Dedifferentiated amniotic fluid mesenchymal stem cell (primary cell): Measurements from ENCODE around the gene SLC25A24.
"Not testable (repeated sequence)": the region's sequence is repeated elsewhere in the genome, so short reads cannot be mapped to it uniquely, and the experiment has no call there.

Experiments used
- DNase-seq: peaks from one replicate; pipeline ENCODE4 v3.0.0-alpha.2; 2016; ENCODE audit errors: extremely low spot score

SLC25A24 gene

DNA sequence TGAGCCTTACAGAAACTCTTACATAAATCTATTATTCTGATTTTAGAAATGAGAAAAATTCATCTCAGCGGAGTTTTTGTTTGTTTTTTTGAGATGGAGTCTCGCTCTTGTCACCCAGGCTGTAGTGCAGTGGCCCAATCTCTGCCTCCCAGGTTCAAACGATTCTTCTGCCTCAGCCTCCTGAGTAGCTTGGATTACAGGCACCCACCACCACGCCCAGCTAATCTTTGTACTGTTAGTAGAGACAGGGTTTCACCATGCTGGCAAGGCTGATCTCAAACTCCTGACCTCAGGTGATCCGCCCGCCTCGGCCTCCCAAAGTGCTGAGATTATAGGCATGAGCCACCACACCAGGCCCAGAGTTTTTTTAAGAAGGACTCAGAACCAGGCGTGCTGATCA is 60.6 kb downstream of the SLC25A24 start:
- not testable (repeated sequence) for DNase-seq

DNA sequence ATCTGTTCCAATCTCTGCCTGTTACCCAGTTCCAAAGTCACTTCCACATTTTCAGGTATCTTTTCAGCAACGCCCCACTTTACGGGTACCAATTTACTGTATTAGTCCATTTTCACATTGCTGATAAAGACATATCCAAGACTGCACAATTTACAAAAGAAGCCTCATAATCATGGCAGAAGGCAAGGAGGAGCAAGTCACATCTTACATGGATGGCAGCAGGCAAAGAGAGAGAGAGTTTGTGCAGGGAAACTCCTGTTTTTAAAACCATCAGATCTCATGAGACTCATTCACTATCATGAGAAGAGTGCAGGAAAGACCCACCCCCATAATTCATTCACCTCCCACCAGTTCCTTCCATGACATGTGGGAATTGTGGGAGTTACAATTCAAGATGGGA is 67.0 kb downstream of the SLC25A24 start:
- not testable (repeated sequence) for DNase-seq

GRCh38 chr1:108132367-108132766 is 67.8 kb downstream of the SLC25A24 start:
- DNase-seq: not testable (repeated sequence)

DNA sequence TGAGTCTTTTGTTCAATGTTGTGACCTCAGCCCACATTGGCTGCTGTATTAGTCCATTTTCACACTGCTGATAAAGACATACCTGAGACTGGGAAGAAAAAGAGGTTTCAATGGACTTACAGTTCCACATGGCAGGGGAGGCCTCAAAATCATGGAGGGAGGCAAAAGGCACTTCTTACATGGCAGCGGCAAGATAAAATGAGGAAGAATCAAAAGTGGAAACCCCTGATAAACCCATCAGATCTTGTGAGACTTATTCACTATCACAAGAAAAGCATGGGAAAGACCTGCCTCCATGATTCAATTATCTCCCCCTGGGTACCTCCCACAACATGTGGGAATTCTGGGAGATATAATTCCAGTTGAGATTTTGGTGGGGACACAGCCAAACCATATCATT is 68.9 kb downstream of the SLC25A24 start:
- DNase-seq: not testable (repeated sequence)

DNA sequence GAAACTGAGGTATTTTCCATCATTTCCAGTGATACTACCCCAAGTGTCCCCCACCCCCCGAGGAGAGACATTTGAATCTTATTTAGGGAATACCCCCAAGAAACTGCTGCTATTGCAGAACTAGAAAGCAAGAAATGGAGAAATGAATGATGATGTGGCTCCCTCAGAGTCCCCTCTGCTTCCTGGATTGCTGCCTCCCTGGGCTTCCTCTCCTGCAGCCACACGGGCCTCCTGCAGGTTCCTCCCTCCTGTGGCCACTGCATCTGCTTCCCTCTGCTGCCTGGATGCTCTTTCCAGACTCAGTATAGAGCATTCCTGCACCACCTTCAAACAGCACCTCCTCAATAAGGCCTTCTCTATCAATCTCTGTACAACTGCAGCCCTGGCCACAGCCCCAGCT is 69.3 kb downstream of the SLC25A24 start:
- DNase-seq: no peak

- no peak for DNase-seq
Measured at GRCh38 chr1:108129999-108130398, 70.1 kb downstream of the SLC25A24 start.

GRCh38 chr1:108125312-108126138 is 74.6 kb downstream of the SLC25A24 start:
- peak; percentile 68 for DNase-seq

- no peak for DNase-seq
Measured at GRCh38 chr1:108124622-108125311, 75.4 kb downstream of the SLC25A24 start.

GRCh38 chr1:108124023-108124422 is 76.1 kb downstream of the SLC25A24 start:
- DNase-seq: no peak

- DNase-seq: no peak
Measured at GRCh38 chr1:108121358-108122143, 78.6 kb downstream of the SLC25A24 start.

DNA sequence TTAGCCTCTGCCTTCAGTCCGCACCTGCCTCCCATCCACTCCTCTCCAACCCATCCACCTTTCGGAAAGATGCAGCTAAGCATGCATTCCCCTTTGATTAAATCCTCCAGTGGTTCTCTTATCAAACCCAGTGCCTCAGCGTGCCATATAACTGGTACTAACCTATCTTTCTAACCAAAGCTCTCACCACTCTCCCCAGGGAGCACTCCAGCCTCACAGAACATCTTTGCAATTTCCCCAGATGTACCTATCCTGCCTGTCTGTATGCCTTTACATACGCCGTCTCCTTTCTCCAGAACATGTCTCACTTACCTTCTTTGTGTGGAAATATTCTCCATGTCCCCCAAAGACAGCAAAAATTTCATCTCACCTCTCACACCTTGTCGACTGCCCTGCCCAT is 80.0 kb downstream of the SLC25A24 start:
- DNase-seq: no peak

DNA sequence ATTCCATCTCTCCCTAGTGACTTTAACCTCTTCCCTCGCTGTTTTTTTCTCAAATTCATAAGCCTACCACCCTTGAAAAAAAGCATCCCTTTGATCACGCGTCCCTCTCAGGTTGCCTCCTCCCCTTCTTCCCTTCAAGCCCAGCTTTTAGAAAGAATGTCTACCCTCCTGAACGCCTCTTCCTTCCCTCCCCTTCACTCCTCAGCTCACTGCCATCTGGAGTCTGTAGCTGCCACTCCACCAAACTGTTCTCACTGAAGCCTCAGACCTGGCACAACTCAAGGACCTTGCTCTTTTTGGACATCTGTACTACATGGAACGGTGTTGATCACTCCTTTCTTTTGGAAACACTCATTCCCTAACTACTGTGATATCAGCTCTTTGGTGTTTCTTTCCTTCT is 80.6 kb downstream of the SLC25A24 start:
- no peak for DNase-seq

GRCh38 chr1:108117945-108118902 is 81.9 kb downstream of the SLC25A24 start:
- DNase-seq: no peak

DNA sequence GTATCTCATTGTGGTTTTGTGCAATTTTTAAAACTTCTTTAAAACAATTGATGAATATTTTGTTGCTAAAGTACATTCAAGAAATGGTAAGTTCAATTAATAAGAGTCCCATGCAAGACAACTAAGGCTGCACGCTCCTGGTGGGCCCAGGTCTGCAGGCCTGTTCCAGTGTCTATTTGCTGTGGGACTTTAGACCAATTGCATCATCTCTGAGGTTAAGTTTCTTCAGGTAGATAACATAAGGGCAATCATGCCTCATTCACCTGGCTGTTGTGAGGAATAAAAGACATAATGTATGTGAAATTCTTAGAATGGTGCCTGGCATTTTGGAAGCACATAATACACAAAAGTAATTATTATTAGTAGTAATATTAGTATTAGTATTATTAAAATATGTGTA is 82.9 kb downstream of the SLC25A24 start:
- no peak for DNase-seq

DNA sequence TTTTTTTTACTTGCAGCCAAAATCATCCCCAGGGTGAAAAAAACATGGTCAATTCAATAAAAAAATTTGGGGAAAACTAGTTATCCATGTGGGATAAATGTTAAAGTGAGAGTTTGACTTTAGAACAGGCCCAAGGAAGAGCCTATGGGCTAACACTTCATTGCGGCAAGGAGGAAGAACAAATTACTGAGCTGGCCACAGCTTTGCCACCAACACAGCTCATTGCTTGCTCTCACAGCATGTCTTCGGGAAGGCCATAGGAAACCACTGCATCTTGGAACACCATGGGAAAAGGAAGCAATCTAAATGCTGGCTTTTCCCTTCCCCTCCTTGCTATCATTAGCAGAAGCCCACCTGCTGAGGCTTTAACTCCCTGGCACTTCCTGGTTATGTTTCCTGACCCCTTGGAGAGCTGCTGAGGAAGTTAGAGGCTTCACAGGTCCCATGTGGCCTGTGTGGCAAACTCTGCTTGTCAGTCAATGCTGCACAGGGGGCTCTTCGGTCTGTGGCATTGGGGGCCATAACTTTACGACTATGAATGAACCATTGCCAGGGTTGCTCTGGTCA is 86.0 kb downstream of the SLC25A24 start:
- DNase-seq: no peak

- DNase-seq: no peak
Measured at GRCh38 chr1:108113496-108113895, 86.6 kb downstream of the SLC25A24 start.

GRCh38 chr1:108109295-108109973 is 90.7 kb downstream of the SLC25A24 start:
- DNase-seq: no peak

DNA sequence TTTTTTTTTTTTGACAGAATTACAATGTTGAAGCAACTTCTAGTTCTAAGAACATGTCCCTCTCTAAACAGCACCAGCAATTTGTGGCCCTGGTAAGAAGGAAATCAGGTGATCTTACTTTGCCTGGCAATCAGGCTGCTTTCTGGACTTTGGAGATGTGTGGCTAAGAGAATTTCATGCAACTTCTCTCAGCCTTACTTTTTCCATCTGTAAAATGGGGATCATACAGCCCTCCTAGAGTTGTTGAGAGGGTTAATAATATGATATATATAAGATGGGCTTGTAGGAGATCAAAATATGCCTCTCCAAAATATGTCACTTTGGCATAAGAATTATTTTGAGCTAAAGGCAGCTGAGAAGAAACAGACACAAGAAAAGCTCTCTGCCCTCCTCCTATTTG is 92.0 kb downstream of the SLC25A24 start:
- no peak for DNase-seq

DNA sequence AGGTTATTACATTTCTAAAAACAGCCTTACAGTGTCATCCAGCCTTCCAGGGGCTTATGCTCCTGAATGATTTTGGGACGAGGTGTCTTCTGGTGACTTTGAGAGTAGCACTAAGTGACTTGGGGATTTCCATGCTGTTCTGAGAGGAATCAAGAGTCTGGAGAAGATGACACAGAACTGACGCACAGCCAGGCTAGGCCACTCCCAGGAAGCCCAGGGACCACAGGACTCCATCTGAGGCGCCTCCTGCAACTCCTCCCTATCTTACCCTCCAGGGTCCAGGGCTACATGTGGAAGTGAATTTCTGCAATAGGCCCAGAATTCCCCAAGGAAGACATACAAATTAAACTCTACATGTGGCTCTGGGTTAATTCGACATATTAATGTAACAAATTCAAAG is 92.5 kb downstream of the SLC25A24 start:
- DNase-seq: peak; percentile 24

- DNase-seq: no peak
Measured at GRCh38 chr1:108106775-108107174, 93.4 kb downstream of the SLC25A24 start.
